GM19351 (cell line): ENCODE data around the gene MEX3C.

Source experiments
- ATAC-seq: cut with Tn5 transposase; IDR thresholded peaks from one replicate; pipeline ENCODE4 v1.9.1; 2021; ENCODE audit warnings: mild to moderate bottlenecking, moderate library complexity; ENCODE audit not compliant: unreplicated experiment

MEX3C gene

GRCh38 chr18:51157215-51157614 lies 40.3 kb downstream of the MEX3C start:
- no peak for ATAC-seq

- ATAC-seq = no peak
Measured at GRCh38 chr18:51154431-51155063, 42.9 kb downstream of the MEX3C start.

GRCh38 chr18:51153659-51154371 lies 43.7 kb downstream of the MEX3C start:
- ATAC-seq = peak; percentile 66

- ATAC-seq = peak; percentile 43
Measured at GRCh38 chr18:51151568-51152511, 45.6 kb downstream of the MEX3C start.

- ATAC-seq = no peak
Measured at GRCh38 chr18:51151185-51151567, 46.3 kb downstream of the MEX3C start.

GRCh38 chr18:51150113-51150700 lies 47.3 kb downstream of the MEX3C start:
- no peak for ATAC-seq

GRCh38 chr18:51149670-51150069 lies 47.8 kb downstream of the MEX3C start:
- ATAC-seq = no peak

GRCh38 chr18:51146909-51147308 lies 50.6 kb downstream of the MEX3C start:
- no peak for ATAC-seq

GRCh38 chr18:51138936-51139335 lies 58.5 kb downstream of the MEX3C start:
- ATAC-seq = no peak

- no peak for ATAC-seq
Measured at GRCh38 chr18:51137891-51138290, 59.6 kb downstream of the MEX3C start.

GRCh38 chr18:51137026-51137729 lies 60.3 kb downstream of the MEX3C start:
- ATAC-seq = no peak

GRCh38 chr18:51135795-51136194 lies 61.7 kb downstream of the MEX3C start:
- peak; percentile 77 for ATAC-seq

- no peak for ATAC-seq
Measured at GRCh38 chr18:51135364-51135763, 62.1 kb downstream of the MEX3C start.

GRCh38 chr18:51134721-51135120 lies 62.8 kb downstream of the MEX3C start:
- no peak for ATAC-seq

GRCh38 chr18:51133580-51134160 lies 63.8 kb downstream of the MEX3C start:
- no peak for ATAC-seq

- ATAC-seq = no peak
Measured at GRCh38 chr18:51132256-51132935, 65.1 kb downstream of the MEX3C start.

- no peak for ATAC-seq
Measured at GRCh38 chr18:51128533-51128932, 68.9 kb downstream of the MEX3C start.

- ATAC-seq = no peak
Measured at GRCh38 chr18:51127664-51128063, 69.8 kb downstream of the MEX3C start.

GRCh38 chr18:51125976-51126375 lies 71.5 kb downstream of the MEX3C start:
- no peak for ATAC-seq
